Esophagus squamous epithelium (tissue), 4 donors: ENCODE measurements around the gene RET.

Experiments
- CTCF ChIP-seq, 6 experiments: fragments of 450-650 bp in 4 of 6; fragments of 200-600 bp in 2 of 6; sonication (generic) in 2 of 6; IDR thresholded peaks; one replicate each; pipeline ENCODE4 v1.5.1; 2016 to 2019; ENCODE audit warnings: antibody characterized with exemption in 6 of 6, mild to moderate bottlenecking in 4 of 6, moderate library complexity in 4 of 6
- POLR2A ChIP-seq, 4 donors: fragments of 450-650 bp; IDR thresholded peaks; one replicate each; pipeline ENCODE4 v1.6.1; 2017; ENCODE audit warnings: antibody characterized with exemption in 4 of 4, mild to moderate bottlenecking in 4 of 4, moderate library complexity in 3 of 4

- TF ChIP-seq CTCF (IDR thresholded peaks at IDR 0.05) (no peak), POLR2A (IDR thresholded peaks at IDR 0.05) (no peak)
Measured at GRCh38 chr10:43153901-43154300, 77.0 kb downstream of the RET start.
